Endothelial cell of umbilical vein (primary cell): ENCODE data around the gene PCGF1. TPM values are rescaled to one million over a fixed set of nuclear protein-coding genes. Genes with fewer than 3 reads are reported as not detected.

Experiments
- BruUV-seq: library from RNA; stranded (reverse); fragments of 400-500 nt; replicated peaks from 2 replicates; lab custom pipeline; 2021; lab: Mats Ljungman, UMichigan
- CTCF ChIA-PET: fragments of 300-600, 350-600 bp; sonication (Branson Sonifier 250); formaldehyde crosslinking; loops from one replicate; lab custom pipeline; 2021; ENCODE audit warnings: antibody characterized with exemption, inconsistent platforms; lab: Charles Lee
- POLR2A ChIA-PET: fragments of 300-600, 350-600 bp; sonication (Branson Sonifier 250); formaldehyde crosslinking; loops from one replicate; lab custom pipeline; 2021; ENCODE audit warnings: antibody characterized with exemption, inconsistent platforms; lab: Charles Lee
- DNase-seq: peaks from one replicate; pipeline ENCODE4 v3.0.0-alpha.2; 2011; ENCODE audit warnings: low read depth, low spot score
- FAIRE-seq: peaks from 2 replicates; lab custom pipeline; 2011; peaks lifted over from hg19 to GRCh38; lab: Jason Lieb, UNC
- H2AFZ ChIP-seq: 2 replicates; pipeline ENCODE4 v1.6.0; 2012; ENCODE audit warnings: low read depth, low read length, control low read depth, inconsistent platforms
- H3K27ac ChIP-seq: 2 replicates; pipeline ENCODE4 v1.5.1; 2011; ENCODE audit warnings: low read depth, mild to moderate bottlenecking, control low read depth, low read length, moderate library complexity; ENCODE audit not compliant: insufficient read depth
- H3K27me3 ChIP-seq, 2 experiments: 2 replicates each; pipeline versions ENCODE4 v1.6.0 to v1.6.1; 2011; ENCODE audit warnings: low read length in 2 of 2, mixed read lengths in 1 of 2; ENCODE audit not compliant: control insufficient read depth in 2 of 2, insufficient read depth in 2 of 2
- H3K36me3 ChIP-seq, 2 experiments: 2 replicates in 1 of 2; 3 replicates in 1 of 2; pipeline ENCODE4 v1.5.1; 2011; ENCODE audit warnings: low read length in 2 of 2, mild to moderate bottlenecking in 1 of 2, moderate library complexity in 1 of 2; ENCODE audit not compliant: control insufficient read depth in 2 of 2, insufficient read depth in 2 of 2; ENCODE audit errors: extremely low read depth in 1 of 2
- H3K4me1 ChIP-seq: 3 replicates; pipeline ENCODE4 v1.5.1; 2011; ENCODE audit warnings: mild to moderate bottlenecking, low read length; ENCODE audit not compliant: control insufficient read depth, insufficient read depth; ENCODE audit errors: extremely low read depth
- H3K4me2 ChIP-seq: 2 replicates; pipeline ENCODE4 v1.6.1; 2011; ENCODE audit warnings: low read length, control low read depth, mixed read lengths; ENCODE audit not compliant: insufficient read depth
- H3K4me3 ChIP-seq, 3 experiments: fragments of 200-600 bp in 1 of 3; sonication (generic), shearing (Covaris generic) in 1 of 3; replicated peaks in 1 of 3; 2 replicates each; pipeline ENCODE4 v1.5.1; 2011 to 2016; ENCODE audit warnings: control low read depth in 3 of 3, low read length in 3 of 3, mild to moderate bottlenecking in 2 of 3, inconsistent platforms in 1 of 3, low read depth in 1 of 3, moderate library complexity in 1 of 3; ENCODE audit not compliant: insufficient read depth in 1 of 3
- H3K79me2 ChIP-seq: 2 replicates; pipeline ENCODE4 v1.6.0; 2012; ENCODE audit warnings: low read length, inconsistent platforms; ENCODE audit not compliant: control insufficient read depth, insufficient read depth
- H3K9ac ChIP-seq: replicated peaks from 2 replicates; pipeline ENCODE3; 2011; ENCODE audit warnings: low read length, control low read depth; ENCODE audit not compliant: insufficient read depth; ENCODE audit errors: extremely low read depth
- H3K9me1 ChIP-seq: replicated peaks from 3 replicates; pipeline ENCODE4 v1.6.0; 2011; ENCODE audit warnings: mild to moderate bottlenecking, low read length; ENCODE audit not compliant: control insufficient read depth, insufficient read depth; ENCODE audit errors: extremely low read depth
- H3K9me3 ChIP-seq: replicated peaks from 2 replicates; pipeline ENCODE4 v1.5.1; 2012; ENCODE audit warnings: low read length, inconsistent platforms; ENCODE audit not compliant: control insufficient read depth, insufficient read depth
- H4K20me1 ChIP-seq: replicated peaks from 2 replicates; pipeline ENCODE3; 2011; ENCODE audit warnings: mild to moderate bottlenecking, low read length; ENCODE audit not compliant: control insufficient read depth, insufficient read depth; ENCODE audit errors: extremely low read depth
- JUN ChIP-seq: IDR thresholded peaks from 2 replicates; pipeline ENCODE4 v1.6.1; 2011; ENCODE audit warnings: borderline replicate concordance, low read depth; ENCODE audit not compliant: insufficient read length, insufficient read depth
- POLR2A ChIP-seq: IDR thresholded peaks from 2 replicates; pipeline ENCODE4 v1.6.1; 2012; ENCODE audit warnings: low read depth, mild to moderate bottlenecking, control low read depth, low read length
- dilution Hi-C: fragments of 300-500 bp; cut with MboI; formaldehyde crosslinking; loops from one replicate; pipeline ENCODE4 v1.15.0; 2019; ENCODE audit warnings: low sequenced_read_pairs; ENCODE audit not compliant: extremely low pct_ligation_motif_present
- intact Hi-C: fragments of 100-400 bp; cut with micrococcal nuclease; formaldehyde crosslinking; loops from one replicate; pipeline ENCODE4 v1.10.0; 2022
- polyA plus RNA-seq, 4 experiments: library from polyadenylated mRNA; depleted of rRNA in 3 of 4; stranded (reverse) in 3 of 4; unstranded in 1 of 4; fragments of >200 nt; gene quantifications; 2 replicates each; pipeline versions ENCODE4 v1.2.1 to v1.2.3, GENCODE V29; 2011 to 2012; ENCODE audit warnings: missing spikeins in 1 of 4
- total RNA-seq: library from RNA; stranded (reverse); gene quantifications from 2 replicates; pipeline ENCODE4 v1.2.3, GENCODE V29; 2021
- TF ChIP-seq, protein P1 (sequence below): IDR thresholded peaks from 2 replicates; pipeline ENCODE4 v1.6.1; 2011; ENCODE audit not compliant: insufficient read depth, insufficient read length

The PCGF1 gene
- total and polyA plus RNA-seq, 2 donors (not counting 3 experiments of a cell fraction or from before 2014, with no cell fraction given): 17.4 to 19.2 TPM

DNA sequence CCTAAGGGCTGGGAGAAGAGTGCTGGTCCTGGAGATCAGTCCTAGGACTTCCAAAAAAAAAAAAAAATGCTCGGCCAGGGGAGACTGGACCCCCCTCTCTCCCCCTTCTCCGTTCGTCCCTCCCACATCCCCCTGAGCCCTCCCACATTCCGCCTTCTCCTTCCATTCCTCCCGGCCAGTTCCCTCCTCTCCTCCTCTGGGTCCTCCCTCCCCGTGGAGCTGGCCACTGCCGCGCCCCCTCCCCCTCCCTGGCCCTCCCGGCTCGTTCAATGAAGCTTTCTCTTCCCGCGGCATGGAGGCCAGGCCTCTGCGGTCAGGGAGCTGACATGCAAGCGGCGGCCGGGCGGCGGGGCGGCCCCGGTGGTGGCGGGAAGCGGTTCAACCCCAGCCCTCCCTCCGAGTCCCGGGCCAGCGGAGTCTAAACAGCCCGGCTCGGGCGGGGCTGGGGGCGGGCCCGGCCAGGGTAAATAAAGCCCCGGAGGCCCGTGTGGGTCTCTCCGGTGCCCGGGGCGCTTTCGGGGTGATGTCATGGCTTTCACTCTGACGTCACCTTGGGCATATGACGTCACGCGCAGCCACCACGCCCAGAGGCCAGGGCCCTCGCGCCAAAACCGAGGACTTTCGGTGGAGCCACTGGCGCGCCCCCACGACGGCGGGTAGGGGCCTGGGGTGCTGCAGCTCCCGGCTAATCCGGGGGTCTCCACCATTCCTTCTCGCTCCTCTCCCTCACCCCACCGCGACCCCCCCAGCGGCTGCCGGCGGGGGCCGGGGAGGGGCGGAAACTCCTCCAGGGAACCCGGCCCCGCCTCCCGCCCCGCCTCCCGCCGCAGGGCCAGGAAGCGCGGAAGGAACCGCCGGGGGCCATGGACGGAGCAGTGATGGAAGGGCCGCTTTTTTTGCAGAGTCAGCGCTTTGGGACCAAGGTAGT is 46.7 kb upstream of the PCGF1 start, which contains the start of the genes DOK1 and LOXL3:
TSS of gene DOK1 (plus strand) at position 829 of the 928 bp plus-strand sequence. CDS start at position 864, 35 bp downstream.
TSS of gene LOXL3 (minus strand) at position 51 of the 928 bp plus-strand sequence. CDS start 1,308 bp downstream, outside the sequence.
- FAIRE-seq (peak; percentile 86), DNase-seq (peak; percentile 69)
- H3K79me2 ChIP-seq: no peaks in the 10 kb centered on the region
- H3K4me1 ChIP-seq: peaks cover 9% of the 10 kb centered on the region
- CTCF ChIA-PET: interaction anchor here (0.7 to 1.9 kb wide), 4 partner anchors 22 to 50 kb away, joined by 3 to 6 read pairs (median 4); no protein-coding TSS in a partner anchor
- H3K27me3 ChIP-seq: no peaks in the 10 kb centered on the region
- BruUV-seq: no TSS peak
- H3K9ac ChIP-seq: peak within 1 kb of the TSS; percentile 64
- no peaks in the 10 kb centered on the region for H4K20me1 ChIP-seq
- H3K36me3 ChIP-seq: peaks cover 0 to 4% of the 10 kb centered on the region in 2 experiments
- TF ChIP-seq JUN: peak; percentile 61
- TF ChIP-seq, protein P1, sequence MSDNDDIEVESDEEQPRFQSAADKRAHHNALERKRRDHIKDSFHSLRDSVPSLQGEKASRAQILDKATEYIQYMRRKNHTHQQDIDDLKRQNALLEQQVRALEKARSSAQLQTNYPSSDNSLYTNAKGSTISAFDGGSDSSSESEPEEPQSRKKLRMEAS: no peak
- TF ChIP-seq POLR2A: peak; percentile 14
- peak within 1 kb of the TSS; percentile 77 to 84 (median 79) for H3K4me3 ChIP-seq
- POLR2A ChIA-PET: interaction anchor here (0.7 kb wide), 1 partner anchor 48 kb away, joined by 8 read pairs; no protein-coding TSS in a partner anchor
- peak within 1 kb of the TSS; percentile 69 for H3K4me2 ChIP-seq
- no peaks in the 10 kb centered on the region for H3K9me1 ChIP-seq
- dilution Hi-C loops: no loop called here
- peak within 1 kb of the TSS; percentile 47 for H3K27ac ChIP-seq
- peak within 1 kb of the TSS; percentile 98 for H2AFZ ChIP-seq
- H3K9me3 ChIP-seq: no peaks in the 10 kb centered on the region
- intact Hi-C loops: loop anchor here (1.0 to 2.0 kb wide), 2 partner anchors 25 to 47 kb away; partner anchors contain the start of genes AUP1, HTRA2 and PCGF1
